Ovary (tissue), 3 donors: ENCODE results near the gene DDX51.

Experiments
- EP300 ChIP-seq: sonication (generic); formaldehyde crosslinking; IDR thresholded peaks from one replicate; pipeline ENCODE4 v1.6.1; 2017; ENCODE audit warnings: antibody characterized with exemption
- TF ChIP-seq, protein P1 (sequence below), 3 donors: fragments of 450-650 bp in 2 of 3; fragments of 200-600 bp in 1 of 3; IDR thresholded peaks; one replicate each; pipeline versions ENCODE4 v1.5.1 to v1.8.0; 2016 to 2022; ENCODE audit warnings: antibody characterized with exemption in 3 of 3, mild to moderate bottlenecking in 1 of 3
- donor health status: DM: no; HTN: no; CAD: no.

DNA sequence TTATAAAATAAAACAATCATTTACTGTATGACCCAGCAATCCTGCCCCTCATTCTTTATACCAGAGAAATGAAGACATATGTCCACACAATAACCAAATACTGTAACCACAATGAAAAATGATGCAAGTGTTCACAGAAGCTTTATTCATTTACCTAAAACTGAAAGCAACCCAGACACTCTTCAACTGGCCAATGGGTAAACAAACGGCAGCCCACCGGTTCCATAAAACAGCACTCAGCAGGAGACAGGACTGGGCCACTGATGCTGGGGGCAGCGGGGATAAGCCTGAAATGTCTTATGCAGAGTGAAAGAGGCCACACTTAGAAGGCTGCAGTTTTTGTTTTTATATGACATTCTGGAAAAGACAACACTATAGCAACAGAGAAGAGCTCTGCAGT, 15.1 kb downstream of the DDX51 start:
- TF ChIP-seq, protein P1, sequence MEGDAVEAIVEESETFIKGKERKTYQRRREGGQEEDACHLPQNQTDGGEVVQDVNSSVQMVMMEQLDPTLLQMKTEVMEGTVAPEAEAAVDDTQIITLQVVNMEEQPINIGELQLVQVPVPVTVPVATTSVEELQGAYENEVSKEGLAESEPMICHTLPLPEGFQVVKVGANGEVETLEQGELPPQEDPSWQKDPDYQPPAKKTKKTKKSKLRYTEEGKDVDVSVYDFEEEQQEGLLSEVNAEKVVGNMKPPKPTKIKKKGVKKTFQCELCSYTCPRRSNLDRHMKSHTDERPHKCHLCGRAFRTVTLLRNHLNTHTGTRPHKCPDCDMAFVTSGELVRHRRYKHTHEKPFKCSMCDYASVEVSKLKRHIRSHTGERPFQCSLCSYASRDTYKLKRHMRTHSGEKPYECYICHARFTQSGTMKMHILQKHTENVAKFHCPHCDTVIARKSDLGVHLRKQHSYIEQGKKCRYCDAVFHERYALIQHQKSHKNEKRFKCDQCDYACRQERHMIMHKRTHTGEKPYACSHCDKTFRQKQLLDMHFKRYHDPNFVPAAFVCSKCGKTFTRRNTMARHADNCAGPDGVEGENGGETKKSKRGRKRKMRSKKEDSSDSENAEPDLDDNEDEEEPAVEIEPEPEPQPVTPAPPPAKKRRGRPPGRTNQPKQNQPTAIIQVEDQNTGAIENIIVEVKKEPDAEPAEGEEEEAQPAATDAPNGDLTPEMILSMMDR (IDR thresholded peaks at IDR 0.05) = no peak
- TF ChIP-seq EP300 = no peak
